Measurements from ENCODE around the gene SOST. TPM values are rescaled to one million over a fixed set of nuclear protein-coding genes. Genes with fewer than 3 reads are reported as not detected.

SOST gene
- total RNA-seq, 1 experiment from 2014 or later = not detected

- H3K4me3 Mint-ChIP-seq (ENCODE audit: low read depth, unreplicated experiment) = no peak overlapping the region
- CTCF ChIA-PET = no interaction called here
Observed at GRCh38 chr17:43736389-43736788, 22.2 kb downstream of the SOST start.

GRCh38 chr17:43734376-43734775, 24.2 kb downstream of the SOST start:
- Mint-ChIP-seq H3K4me1 (ENCODE audit: low read depth, unreplicated experiment) (no peaks in the 10 kb centered on the region), H3K27me3 (ENCODE audit: unreplicated experiment) (peaks cover 49% of the 10 kb centered on the region), H3K27ac (ENCODE audit: unreplicated experiment) (no peak overlapping the region), H3K4me3 (ENCODE audit: low read depth, unreplicated experiment) (no peak overlapping the region), H3K36me3 (ENCODE audit: insufficient read depth, unreplicated experiment) (no peaks in the 10 kb centered on the region), H3K9me3 (ENCODE audit: low read depth, unreplicated experiment) (peaks cover 2% of the 10 kb centered on the region)
- CTCF ChIA-PET = interaction anchor here (0.7 to 1.0 kb wide), 2 partner anchors 26 to 234 kb away, joined by 3 to 4 read pairs; no protein-coding TSS in a partner anchor
- intact Hi-C loops (cut with micrococcal nuclease; ENCODE audit: unreplicated experiment) = no loop called here
- no TSS peak for BruUV-seq (replicated peaks)
- DNase-seq = no peak
- no peak for TF ChIP-seq CTCF (IDR thresholded peaks at IDR 0.05; ENCODE audit: unreplicated experiment)

More at GRCh38 chr17:43736389-43736788, 22.2 kb downstream of the SOST start:
- no peaks in the 10 kb centered on the region for H3K4me1 Mint-ChIP-seq (ENCODE audit: low read depth, unreplicated experiment)
- no peak for DNase-seq
- no TSS peak for BruUV-seq (replicated peaks)
- TF ChIP-seq CTCF (IDR thresholded peaks at IDR 0.05; ENCODE audit: unreplicated experiment) = no peak
- H3K27ac Mint-ChIP-seq (ENCODE audit: unreplicated experiment) = no peak overlapping the region
- H3K27me3 Mint-ChIP-seq (ENCODE audit: unreplicated experiment) = peaks cover 47% of the 10 kb centered on the region
- no peaks in the 10 kb centered on the region for H3K36me3 Mint-ChIP-seq (ENCODE audit: insufficient read depth, unreplicated experiment)
- H3K9me3 Mint-ChIP-seq (ENCODE audit: low read depth, unreplicated experiment) = no peaks in the 10 kb centered on the region
- intact Hi-C loops (cut with micrococcal nuclease; ENCODE audit: unreplicated experiment) = no loop called here

GRCh38 chr17:43733956-43734355, 24.6 kb downstream of the SOST start:
- Mint-ChIP-seq H3K27ac (ENCODE audit: unreplicated experiment) (no peak overlapping the region), H3K4me3 (ENCODE audit: low read depth, unreplicated experiment) (no peak overlapping the region), H3K36me3 (ENCODE audit: insufficient read depth, unreplicated experiment) (no peaks in the 10 kb centered on the region), H3K4me1 (ENCODE audit: low read depth, unreplicated experiment) (no peaks in the 10 kb centered on the region), H3K27me3 (ENCODE audit: unreplicated experiment) (peaks cover 49% of the 10 kb centered on the region), H3K9me3 (ENCODE audit: low read depth, unreplicated experiment) (peaks cover 2% of the 10 kb centered on the region)
- TF ChIP-seq CTCF (IDR thresholded peaks at IDR 0.05; ENCODE audit: unreplicated experiment) = no peak
- CTCF ChIA-PET = interaction anchor here (0.7 to 1.0 kb wide), 2 partner anchors 26 to 235 kb away, joined by 3 to 4 read pairs; no protein-coding TSS in a partner anchor
- intact Hi-C loops (cut with micrococcal nuclease; ENCODE audit: unreplicated experiment) = no loop called here
- BruUV-seq (replicated peaks) = no TSS peak
- DNase-seq = no peak

DNA sequence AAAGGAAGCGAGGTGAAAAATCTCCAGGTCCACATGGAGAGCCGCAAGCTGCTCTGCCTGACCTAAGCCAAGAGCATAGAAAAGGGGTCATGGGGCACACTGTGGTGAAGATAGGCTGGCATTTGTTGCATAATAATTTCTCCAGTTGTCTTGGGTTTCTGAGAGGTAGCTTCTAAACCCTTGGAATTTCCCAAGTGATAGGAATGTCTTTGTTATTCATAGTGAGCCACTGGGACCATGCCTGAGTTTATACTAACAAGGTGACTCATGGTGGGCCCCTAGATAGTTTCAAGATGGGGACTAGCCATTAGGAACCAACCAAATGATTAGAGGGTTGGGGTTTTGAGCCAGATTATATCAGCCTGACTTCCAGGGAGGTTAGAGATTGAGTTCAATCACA, 25.6 kb downstream of the SOST start:
- Mint-ChIP-seq H3K4me3 (ENCODE audit: low read depth, unreplicated experiment) (no peak overlapping the region), H3K36me3 (ENCODE audit: insufficient read depth, unreplicated experiment) (no peaks in the 10 kb centered on the region), H3K4me1 (ENCODE audit: low read depth, unreplicated experiment) (no peaks in the 10 kb centered on the region), H3K27me3 (ENCODE audit: unreplicated experiment) (peaks cover 40% of the 10 kb centered on the region), H3K9me3 (ENCODE audit: low read depth, unreplicated experiment) (peaks cover 2% of the 10 kb centered on the region), H3K27ac (ENCODE audit: unreplicated experiment) (no peak overlapping the region)
- BruUV-seq (replicated peaks) = no TSS peak
- intact Hi-C loops (cut with micrococcal nuclease; ENCODE audit: unreplicated experiment) = no loop called here
- TF ChIP-seq CTCF (IDR thresholded peaks at IDR 0.05; ENCODE audit: unreplicated experiment) = no peak
- no peak for DNase-seq
- CTCF ChIA-PET = no interaction called here
